ENCODE results near the gene ARRB2. TPM values are rescaled to one million over a fixed set of nuclear protein-coding genes. Genes with fewer than 3 reads are reported as not detected.

The ARRB2 gene
- total and polyA plus RNA-seq, 5 donors: 17.0 to 35.1 (median 21.7) TPM

DNA sequence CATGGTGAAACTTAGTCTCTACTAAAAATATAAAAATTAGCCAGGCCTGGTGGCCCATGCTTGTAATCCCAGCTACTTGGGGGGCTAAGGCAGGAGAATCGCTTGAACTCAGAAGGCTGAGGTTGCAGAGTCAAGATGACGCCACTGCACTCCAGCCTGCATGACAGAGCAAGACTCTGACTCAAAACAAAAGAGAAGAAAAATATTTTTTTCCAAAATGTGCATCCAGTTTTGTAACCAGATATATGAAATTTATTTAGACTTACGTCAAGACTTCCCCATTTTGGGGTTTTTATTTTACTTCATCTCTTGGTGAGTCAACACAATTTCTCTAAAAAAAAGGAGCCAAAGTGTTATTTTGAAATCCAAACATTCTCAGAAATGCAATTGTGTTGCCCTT, 55.8 kb downstream of the ARRB2 start:
- DNase-seq: peak in 1 of 3 donors; percentile 65
- H3K9me3 ChIP-seq (ENCODE audit: control insufficient read depth, low read length): no peaks in the 10 kb centered on the region
- no peaks in the 10 kb centered on the region for H3K27me3 ChIP-seq (ENCODE audit: control insufficient read depth, insufficient read depth)
- no peaks in the 10 kb centered on the region for H3K4me1 ChIP-seq (ENCODE audit: control insufficient read depth, insufficient read depth, low read length)
- 73% methylated on average over 3 of the region's 3 CpGs for WGBS
- H3K27ac ChIP-seq (ENCODE audit: low read length): no peak overlapping the region
- ATAC-seq: peak in 1 of 2 donors; percentile 26
- H3K4me3 ChIP-seq (ENCODE audit: low read length): no peak overlapping the region
- intact Hi-C loops (cut with DNase I): no loop called here

DNA sequence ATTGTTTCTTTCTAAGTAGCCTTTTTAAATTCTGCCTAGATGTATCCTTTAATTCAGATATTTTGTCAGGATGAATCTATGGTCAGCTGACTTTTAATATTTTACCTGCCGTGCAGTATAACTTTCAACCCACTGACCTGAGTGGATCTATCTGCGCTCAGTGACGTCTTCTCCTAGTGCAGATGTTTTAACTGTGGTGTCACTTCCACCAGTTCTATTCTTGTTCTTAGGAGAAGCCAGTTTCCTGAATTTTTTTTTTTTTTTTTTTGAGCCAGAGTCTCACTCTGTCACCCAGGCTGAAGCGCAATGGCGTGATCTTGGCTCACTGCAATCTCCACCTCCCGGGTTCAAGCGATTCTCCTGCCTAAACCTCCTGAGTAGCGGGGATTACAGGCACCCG, 56.3 kb downstream of the ARRB2 start:
- no peak overlapping the region for H3K27ac ChIP-seq (ENCODE audit: low read length)

DNA sequence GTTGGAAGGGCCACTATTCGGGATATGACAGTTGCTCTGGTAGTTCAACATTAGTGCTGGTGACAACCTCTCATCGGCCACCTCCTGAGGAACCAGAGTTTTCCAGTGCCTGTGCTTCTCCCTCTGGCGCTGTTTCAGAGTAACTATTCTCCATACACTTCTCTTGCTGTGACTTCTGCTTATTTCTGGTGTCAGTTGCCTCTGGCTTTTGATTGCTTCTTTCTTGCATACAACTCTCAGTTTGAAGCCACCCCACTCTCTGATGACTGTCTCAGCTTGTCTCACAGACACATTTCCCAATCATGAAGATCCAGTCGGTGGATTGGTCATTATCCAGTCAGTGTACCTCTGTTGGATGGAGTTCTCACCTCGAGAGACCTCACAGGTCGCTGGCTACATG, 57.9 kb downstream of the ARRB2 start:
- Histone ChIP-seq H3K9me3 (ENCODE audit: control insufficient read depth, low read length) (no peaks in the 10 kb centered on the region), H3K27me3 (ENCODE audit: control insufficient read depth, insufficient read depth) (no peaks in the 10 kb centered on the region), H3K4me3 (ENCODE audit: low read length) (no peak overlapping the region), H3K27ac (ENCODE audit: low read length) (no peak overlapping the region), H3K4me1 (ENCODE audit: control insufficient read depth, insufficient read depth, low read length) (no peaks in the 10 kb centered on the region)
- WGBS: 80% methylated on average over 6 of the region's 6 CpGs
- DNase-seq (no peak), ATAC-seq (peak in 1 of 2 donors; percentile 18)
- intact Hi-C loops (cut with DNase I): no loop called here

More for the DNA sequence above, 56.3 kb downstream of the ARRB2 start:
- peak in 1 of 2 donors; percentile 26 for ATAC-seq
- Histone ChIP-seq H3K27me3 (ENCODE audit: control insufficient read depth, insufficient read depth) (no peaks in the 10 kb centered on the region), H3K4me1 (ENCODE audit: control insufficient read depth, insufficient read depth, low read length) (no peaks in the 10 kb centered on the region), H3K9me3 (ENCODE audit: control insufficient read depth, low read length) (no peaks in the 10 kb centered on the region), H3K4me3 (ENCODE audit: low read length) (no peak overlapping the region)
- intact Hi-C loops (cut with DNase I): no loop called here
- DNase-seq: no peak
- WGBS: 70% methylated on average over 9 of the region's 9 CpGs

DNA sequence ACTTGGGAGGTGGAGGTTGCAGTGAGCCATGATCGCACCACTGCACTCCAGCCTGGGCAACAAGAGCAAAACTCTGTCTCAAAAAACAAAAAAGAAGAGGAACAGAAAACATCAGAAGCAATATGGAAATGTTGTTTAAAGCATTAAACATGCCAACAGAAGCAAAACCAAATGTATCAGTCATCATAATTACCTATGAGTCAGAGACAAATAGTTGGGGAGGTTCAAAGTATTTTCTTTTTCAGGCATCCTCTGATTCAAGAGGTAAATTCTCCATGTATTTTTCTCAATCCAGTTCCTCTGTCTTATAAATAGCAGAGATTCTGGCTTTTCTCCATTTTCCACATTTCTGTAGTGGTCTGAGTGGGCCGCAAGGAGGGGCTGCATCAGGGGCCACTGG, 59.2 kb downstream of the ARRB2 start:
- Histone ChIP-seq H3K9me3 (ENCODE audit: control insufficient read depth, low read length) (no peaks in the 10 kb centered on the region), H3K27ac (ENCODE audit: low read length) (no peak overlapping the region), H3K27me3 (ENCODE audit: control insufficient read depth, insufficient read depth) (no peaks in the 10 kb centered on the region), H3K4me1 (ENCODE audit: control insufficient read depth, insufficient read depth, low read length) (no peaks in the 10 kb centered on the region), H3K4me3 (ENCODE audit: low read length) (no peak overlapping the region)
- ATAC-seq (no peak), DNase-seq (no peak)
- intact Hi-C loops (cut with DNase I): no loop called here
- 87% methylated on average over 2 of the region's 2 CpGs for WGBS

Other genes starting within 250 kb of the ARRB2 start
- 10 to 100 TPM in 2 of 4 donors, 1 to 10 TPM in 2; 9.6 to 12.7 (median 10.3) TPM for gene SPNS2, start 211.8 kb upstream of the ARRB2 start, total RNA-seq
- gene SPNS2, start 211.8 kb upstream of the ARRB2 start, polyA plus RNA-seq: 16.2 TPM
- 10 to 100 TPM; 18.4 to 28.5 (median 23.1) TPM for gene MYBBP1A, start 155.2 kb upstream of the ARRB2 start, total RNA-seq
- gene MYBBP1A, start 155.2 kb upstream of the ARRB2 start, polyA plus RNA-seq: 15.9 TPM
- gene GGT6, start 150.1 kb upstream of the ARRB2 start, total RNA-seq: not detected
- not detected for gene GGT6, start 150.1 kb upstream of the ARRB2 start, polyA plus RNA-seq
- gene SMTNL2, start 126.1 kb upstream of the ARRB2 start, total RNA-seq: 10 to 100 TPM; 10.7 to 20.8 (median 14.2) TPM
- gene SMTNL2, start 126.1 kb upstream of the ARRB2 start, polyA plus RNA-seq: 5.8 TPM
- 1 to 10 TPM in 2 of 4 donors, under 1 TPM in 1, not detected in 1; 0.91 to 2.0 (median 1.0) TPM for gene ALOX15, start 69.0 kb upstream of the ARRB2 start, total RNA-seq
- gene ALOX15, start 69.0 kb upstream of the ARRB2 start, polyA plus RNA-seq: 0.05 TPM
- gene PELP1, start 6.5 kb upstream of the ARRB2 start, total RNA-seq: 10 to 100 TPM; 29.7 to 40.9 (median 36.7) TPM
- gene PELP1, start 6.5 kb upstream of the ARRB2 start, polyA plus RNA-seq: 21.1 TPM
- gene MED11, start 20.8 kb downstream of the ARRB2 start, total RNA-seq: 10 to 100 TPM; 17.8 to 21.6 (median 21.0) TPM
- 47.6 TPM for gene MED11, start 20.8 kb downstream of the ARRB2 start, polyA plus RNA-seq
- gene ZMYND15, start 29.2 kb downstream of the ARRB2 start, total RNA-seq: under 1 TPM; 0.20 to 0.53 (median 0.33) TPM
- gene ZMYND15, start 29.2 kb downstream of the ARRB2 start, polyA plus RNA-seq: 0.23 TPM
- gene CXCL16, start 29.3 kb downstream of the ARRB2 start, total RNA-seq: 1 to 10 TPM; 5.0 to 6.3 (median 5.5) TPM
- gene CXCL16, start 29.3 kb downstream of the ARRB2 start, polyA plus RNA-seq: 2.5 TPM
- not detected for gene TM4SF5, start 61.3 kb downstream of the ARRB2 start, total RNA-seq
- not detected for gene TM4SF5, start 61.3 kb downstream of the ARRB2 start, polyA plus RNA-seq
- 1 to 10 TPM in 3 of 4 donors, under 1 TPM in 1; 0.45 to 1.6 (median 1.4) TPM for gene VMO1, start 75.7 kb downstream of the ARRB2 start, total RNA-seq
- gene VMO1, start 75.7 kb downstream of the ARRB2 start, polyA plus RNA-seq: 0.70 TPM
- not detected for gene GLTPD2, start 78.3 kb downstream of the ARRB2 start, total RNA-seq
- not detected for gene GLTPD2, start 78.3 kb downstream of the ARRB2 start, polyA plus RNA-seq
- gene PSMB6, start 85.5 kb downstream of the ARRB2 start, total RNA-seq: 100 to 1,000 TPM; 149 to 163 (median 151) TPM
- gene PSMB6, start 85.5 kb downstream of the ARRB2 start, polyA plus RNA-seq: 234 TPM
- 10 to 100 TPM; 12.0 to 15.3 (median 13.4) TPM for gene PLD2, start 96.5 kb downstream of the ARRB2 start, total RNA-seq
- 10.0 TPM for gene PLD2, start 96.5 kb downstream of the ARRB2 start, polyA plus RNA-seq
- 10 to 100 TPM; 44.5 to 54.7 (median 49.3) TPM for gene MINK1, start 122.7 kb downstream of the ARRB2 start, total RNA-seq
- gene MINK1, start 122.7 kb downstream of the ARRB2 start, polyA plus RNA-seq: 31.1 TPM
- gene C17orf107, start 188.9 kb downstream of the ARRB2 start, total RNA-seq: 1 to 10 TPM; 2.7 to 3.3 (median 2.8) TPM
- gene C17orf107, start 188.9 kb downstream of the ARRB2 start, polyA plus RNA-seq: 3.6 TPM
- 100 to 1,000 TPM in 1 of 4 donors, 10 to 100 TPM in 3; 57.6 to 106 (median 68.9) TPM for gene CHRNE, start 192.5 kb downstream of the ARRB2 start, total RNA-seq
- 63.6 TPM for gene CHRNE, start 192.5 kb downstream of the ARRB2 start, polyA plus RNA-seq
- gene GP1BA, start 221.6 kb downstream of the ARRB2 start, total RNA-seq: under 1 TPM in 1 of 4 donors, not detected in 3; 0.23 TPM
- 0.16 TPM for gene GP1BA, start 221.6 kb downstream of the ARRB2 start, polyA plus RNA-seq
- 100 to 1,000 TPM; 162 to 230 (median 202) TPM for gene SLC25A11, start 229.4 kb downstream of the ARRB2 start, total RNA-seq
- gene SLC25A11, start 229.4 kb downstream of the ARRB2 start, polyA plus RNA-seq: 200 TPM
- gene RNF167, start 229.6 kb downstream of the ARRB2 start, total RNA-seq: 100 to 1,000 TPM in 1 of 4 donors, 10 to 100 TPM in 3; 76.6 to 108 (median 87.5) TPM
- gene RNF167, start 229.6 kb downstream of the ARRB2 start, polyA plus RNA-seq: 124 TPM
- gene PFN1, start 237.9 kb downstream of the ARRB2 start, total RNA-seq: 100 to 1,000 TPM; 148 to 229 (median 201) TPM
- 180 TPM for gene PFN1, start 237.9 kb downstream of the ARRB2 start, polyA plus RNA-seq
- gene ENO3, start 240.5 kb downstream of the ARRB2 start, total RNA-seq: 100 to 1,000 TPM; 198 to 695 (median 246) TPM
- gene ENO3, start 240.5 kb downstream of the ARRB2 start, polyA plus RNA-seq: 455 TPM